Central memory CD4-positive, alpha-beta T cell (primary cell): ENCODE measurements around the gene ART3.
"Not testable (repeated sequence)": the region's sequence is repeated elsewhere in the genome, so short reads cannot be mapped to it uniquely, and the experiment has no call there.

Experiments
- DNase-seq: peaks from one replicate; pipeline ENCODE4 v3.0.0; 2022
- total RNA-seq, 3 experiments: gene quantifications; one replicate each; lab custom pipeline; 2026; lab: John Stamatoyannopoulos, UW

ART3 gene, protein sequence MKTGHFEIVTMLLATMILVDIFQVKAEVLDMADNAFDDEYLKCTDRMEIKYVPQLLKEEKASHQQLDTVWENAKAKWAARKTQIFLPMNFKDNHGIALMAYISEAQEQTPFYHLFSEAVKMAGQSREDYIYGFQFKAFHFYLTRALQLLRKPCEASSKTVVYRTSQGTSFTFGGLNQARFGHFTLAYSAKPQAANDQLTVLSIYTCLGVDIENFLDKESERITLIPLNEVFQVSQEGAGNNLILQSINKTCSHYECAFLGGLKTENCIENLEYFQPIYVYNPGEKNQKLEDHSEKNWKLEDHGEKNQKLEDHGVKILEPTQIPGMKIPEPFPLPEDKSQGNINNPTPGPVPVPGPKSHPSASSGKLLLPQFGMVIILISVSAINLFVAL
- 0 to 0.49 (median 0) reads per million in 3 experiments for total RNA-seq

- no peak for DNase-seq
Measured at GRCh38 chr4:76074468-76074867, at the start of gene ART3. ART3 (plus strand) TSS chr4:76074709; CDS start chr4:76075890, 1,181 bp downstream.

DNA sequence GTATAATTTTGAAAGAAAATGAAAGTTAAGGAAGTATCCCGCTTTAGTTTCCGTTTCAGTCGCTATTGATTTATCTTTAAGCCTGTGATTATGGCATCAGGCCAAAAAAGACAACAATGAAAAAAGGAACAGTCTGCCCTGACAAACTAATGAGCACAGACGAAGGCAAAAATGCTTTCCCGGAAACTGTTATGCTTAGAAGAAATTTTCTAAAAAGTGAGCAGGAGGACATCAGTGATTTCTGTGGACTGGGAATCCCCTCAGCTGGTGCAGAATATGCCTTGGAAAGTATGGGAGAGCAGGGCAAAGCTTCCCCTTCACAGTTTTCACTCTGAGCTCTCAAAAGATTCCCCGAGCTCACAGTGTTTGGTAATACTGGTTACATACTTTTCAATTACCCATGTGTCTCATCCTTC, 46.2 kb upstream of the ART3 start:
- DNase-seq, result peak; percentile 26

GRCh38 chr4:76029300-76029699, 45.2 kb upstream of the ART3 start:
- no peak for DNase-seq

- no peak for DNase-seq
Measured at GRCh38 chr4:76035141-76035540, 39.4 kb upstream of the ART3 start.

- no peak for DNase-seq
Measured at GRCh38 chr4:76035799-76036380, 38.6 kb upstream of the ART3 start, which contains the start of gene CXCL11. CXCL11 (minus strand) TSS chr4:76036070; CDS start chr4:76035987, 83 bp downstream.

DNA sequence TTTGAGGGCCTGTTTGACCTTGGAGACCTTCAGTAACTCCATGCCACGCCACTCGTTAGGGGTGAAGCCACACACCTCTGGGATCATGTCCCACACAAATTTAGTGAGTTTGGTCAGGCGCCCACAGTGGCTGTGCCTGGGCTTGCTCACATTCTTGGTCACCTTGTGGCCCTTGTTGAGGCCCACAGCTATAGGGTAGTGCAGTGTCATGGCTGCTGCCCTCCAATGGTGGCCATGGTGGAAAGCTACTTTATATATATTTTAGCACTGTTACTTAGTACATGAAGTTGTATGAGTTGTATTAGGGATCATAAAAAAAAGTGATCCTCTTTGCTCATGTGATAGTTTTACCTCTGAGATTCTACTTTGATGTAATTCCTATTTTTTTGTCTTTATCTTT, 37.7 kb upstream of the ART3 start:
- DNase-seq, result no peak

GRCh38 chr4:76042241-76042998, 32.1 kb upstream of the ART3 start:
- DNase-seq, result not testable (repeated sequence)

DNA sequence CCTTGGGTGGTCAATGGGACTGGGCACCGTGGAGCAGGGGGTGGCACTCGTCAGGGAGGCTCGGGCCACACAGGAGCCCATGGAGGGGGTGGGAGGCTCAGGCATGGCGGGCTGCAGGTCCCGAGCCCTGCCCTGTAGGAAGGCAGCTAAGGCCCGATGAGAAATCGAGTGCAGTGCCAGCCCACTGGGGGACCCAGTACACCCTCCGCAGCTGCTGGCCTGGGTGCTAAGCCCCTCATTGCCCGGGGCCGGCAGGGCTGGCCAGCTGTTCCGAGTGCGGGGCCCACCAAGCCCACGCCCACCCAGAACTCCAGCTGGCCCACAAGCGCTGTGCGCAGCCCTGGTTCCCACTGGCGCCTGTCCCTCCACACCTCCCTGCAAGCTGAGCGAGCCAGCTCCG, 31.2 kb upstream of the ART3 start:
- not testable (repeated sequence) for DNase-seq

DNA sequence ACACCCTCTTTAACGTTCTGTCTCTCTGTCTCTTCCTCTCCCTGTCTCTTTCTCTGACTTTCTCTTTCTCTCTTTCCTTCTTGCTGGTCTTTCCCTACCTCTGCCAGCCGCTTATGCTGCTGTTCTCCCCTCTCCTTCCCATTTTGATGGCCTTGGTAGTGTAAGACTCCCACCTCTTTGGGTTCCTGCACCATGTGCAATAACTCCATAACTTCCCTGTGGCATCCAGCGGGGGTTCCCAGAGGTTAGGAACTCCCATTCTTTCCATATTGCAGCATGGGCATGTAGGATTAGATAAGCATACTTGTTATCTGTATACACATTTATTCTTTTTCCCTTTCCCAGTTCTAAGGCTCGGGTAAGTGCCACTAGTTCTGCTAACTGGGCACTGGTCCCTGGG, 29.8 kb upstream of the ART3 start:
- DNase-seq, result not testable (repeated sequence)

GRCh38 chr4:76049860-76050416, 24.6 kb upstream of the ART3 start:
- DNase-seq, result not testable (repeated sequence)

DNA sequence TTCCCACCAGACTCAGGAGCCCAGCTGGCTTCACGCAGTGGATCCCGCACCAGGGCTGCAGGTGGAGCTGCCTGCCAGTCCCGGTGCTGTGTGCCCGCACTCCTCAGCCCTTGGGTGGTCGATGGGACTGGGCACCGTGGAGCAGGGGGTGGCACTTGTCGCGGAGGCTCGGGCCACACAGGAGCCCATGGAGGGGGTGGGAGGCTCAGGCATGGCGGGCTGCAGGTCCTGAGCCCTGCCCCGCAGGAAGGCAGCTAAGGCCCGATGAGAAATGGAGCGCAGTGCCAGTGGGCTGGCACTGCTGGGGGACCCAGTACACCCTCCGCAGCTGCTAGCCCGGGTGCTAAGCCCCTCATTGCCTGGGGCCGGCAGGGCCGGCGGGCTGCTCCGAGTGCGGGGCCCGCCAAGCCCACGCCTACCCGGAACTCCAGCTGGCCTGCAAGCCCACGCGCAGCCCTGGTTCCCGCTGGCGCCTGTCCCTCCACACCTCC, 23.9 kb upstream of the ART3 start:
- not testable (repeated sequence) for DNase-seq

DNA sequence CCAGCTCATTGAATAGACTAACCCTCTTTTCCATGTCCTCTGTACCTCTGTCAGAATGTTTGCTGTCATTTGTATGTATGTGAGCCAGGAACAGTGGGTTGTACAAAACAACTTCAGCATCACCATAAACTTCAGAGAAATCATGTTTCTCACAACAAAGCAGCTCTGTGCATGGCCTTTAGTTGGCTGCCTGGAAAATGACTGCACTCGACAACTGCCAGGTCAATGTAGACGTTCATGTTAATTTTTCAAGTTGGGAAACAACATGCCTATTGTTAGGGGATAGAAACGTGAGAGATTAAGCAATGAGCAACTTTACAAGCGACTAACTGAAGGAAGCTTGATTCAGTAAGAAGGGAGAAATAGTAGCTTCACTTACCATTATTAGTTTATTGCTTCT, 20.8 kb upstream of the ART3 start:
- DNase-seq, result no peak

- no peak for DNase-seq
Measured at GRCh38 chr4:76055016-76055415, 19.5 kb upstream of the ART3 start.

- no peak for DNase-seq
Measured at GRCh38 chr4:76055421-76055820, 19.1 kb upstream of the ART3 start.

DNA sequence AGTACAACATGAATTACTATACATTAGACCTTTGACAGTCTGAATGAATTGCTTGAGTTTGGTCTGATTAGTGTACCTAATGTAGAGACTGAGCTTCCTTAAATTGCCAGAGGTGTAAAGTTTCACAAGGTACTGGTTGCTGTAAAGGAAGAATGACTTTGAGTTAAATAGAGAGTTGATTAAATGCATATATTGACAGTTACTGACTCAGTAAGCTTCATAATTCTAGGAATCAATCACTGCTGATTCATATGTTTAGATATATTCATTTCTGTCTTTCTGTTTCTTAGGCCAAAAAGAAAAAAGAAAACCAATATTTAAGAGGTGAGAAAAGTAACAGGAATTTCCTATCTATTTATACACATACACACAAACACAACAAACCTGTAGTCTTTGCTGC, 16.2 kb upstream of the ART3 start:
- DNase-seq, result no peak

- DNase-seq, result no peak
Measured at GRCh38 chr4:76058888-76059426, 15.6 kb upstream of the ART3 start.

DNA sequence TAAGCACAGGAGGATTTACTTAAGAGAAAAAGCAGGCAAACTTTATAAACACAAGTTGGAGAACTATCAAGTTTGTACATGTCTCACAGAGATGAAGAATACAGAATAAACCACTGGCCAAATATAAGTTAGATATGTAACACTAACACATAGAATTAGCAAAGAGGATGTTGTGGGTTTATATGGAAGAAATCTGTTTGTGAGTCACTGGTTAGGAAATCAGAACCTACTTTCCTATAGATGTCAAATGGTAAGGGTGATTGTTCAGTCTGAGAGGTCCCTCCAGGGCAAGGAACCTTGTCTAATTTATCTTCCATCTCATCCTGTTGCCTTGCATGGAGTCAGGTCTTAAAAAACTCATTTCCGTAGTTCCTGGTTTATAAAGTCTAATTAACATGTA, 14.8 kb upstream of the ART3 start:
- no peak for DNase-seq

DNA sequence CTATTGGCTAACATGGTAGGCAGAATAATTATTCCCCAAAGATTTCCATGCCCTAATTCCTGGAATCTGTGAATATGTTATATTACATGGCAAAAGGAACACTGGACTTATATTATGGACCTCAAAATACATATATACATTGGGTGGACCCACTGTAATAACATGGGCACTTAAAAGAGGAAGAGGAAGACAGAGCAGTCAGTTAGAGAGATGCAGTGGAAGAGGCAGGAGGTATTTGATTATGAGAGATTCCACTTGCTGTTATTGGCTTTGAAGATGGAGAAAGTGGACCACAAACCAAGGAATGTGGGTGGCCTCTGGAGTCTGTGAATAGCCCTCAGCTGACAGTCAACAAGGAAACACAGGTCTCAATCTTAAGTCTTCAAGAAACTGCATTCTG, 14.0 kb upstream of the ART3 start:
- DNase-seq, result no peak

DNA sequence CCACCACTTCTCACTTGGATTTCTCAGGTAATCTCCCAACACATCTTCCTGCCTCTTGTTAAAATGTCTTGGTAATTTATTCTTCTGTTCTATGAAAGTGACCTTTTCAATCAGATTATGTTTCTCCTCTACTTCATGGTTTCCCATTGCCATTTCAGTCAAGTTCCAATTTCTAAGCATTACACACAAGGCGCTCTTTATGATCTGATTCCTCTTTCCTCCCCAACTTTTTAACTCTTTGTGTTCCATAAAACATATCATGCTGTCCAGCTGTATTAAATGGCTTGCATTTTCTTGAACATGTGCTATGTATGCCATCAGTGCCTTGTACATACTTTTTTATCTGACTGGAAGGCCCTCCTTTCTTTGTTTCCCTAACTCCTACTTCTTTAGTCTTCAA, 13.1 kb upstream of the ART3 start:
- no peak for DNase-seq

GRCh38 chr4:76061982-76062381, 12.5 kb upstream of the ART3 start:
- no peak for DNase-seq

DNA sequence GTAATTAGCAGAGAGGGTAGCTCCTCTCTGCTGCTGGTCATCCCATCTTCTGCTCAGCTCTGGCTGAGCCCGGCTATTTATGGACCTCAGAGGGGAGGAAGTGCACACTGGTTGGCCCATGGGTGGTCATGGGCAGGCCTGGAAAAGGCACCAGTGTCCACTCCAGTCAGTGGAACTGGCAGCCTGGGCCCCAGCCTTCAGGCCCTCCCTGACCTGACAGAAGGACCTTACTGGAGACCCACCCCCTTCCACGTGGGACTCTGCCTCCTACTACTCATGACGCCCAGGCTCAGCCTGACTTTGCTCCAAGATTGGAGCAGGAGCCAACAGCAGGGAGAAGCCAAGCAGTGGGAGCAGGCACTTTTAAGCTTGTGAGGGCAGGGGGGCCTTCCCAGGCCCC, 8.0 kb upstream of the ART3 start:
- DNase-seq, result no peak

GRCh38 chr4:76067652-76068286, 6.7 kb upstream of the ART3 start:
- DNase-seq, result peak; percentile 54
